HFF-Myc (cell line): ENCODE results near the gene DDRGK1.
"Not testable (repeated sequence)": the region's sequence is repeated elsewhere in the genome, so short reads cannot be mapped to it uniquely, and the experiment has no call there.

Experiments
- DNase-seq: peaks from one replicate; pipeline ENCODE4 v3.0.0-alpha.2; 2011; ENCODE audit warnings: low read depth; ENCODE audit errors: extremely low read depth
- H3K4me3 ChIP-seq: replicated peaks from 2 replicates; pipeline ENCODE4 v1.5.1; 2011; ENCODE audit warnings: low read depth, mild to moderate bottlenecking, control low read depth, low read length
- CTCF ChIP-seq: IDR thresholded peaks from 2 replicates; pipeline ENCODE4 v1.5.1; 2012; ENCODE audit warnings: mild to moderate bottlenecking, low read depth, low read length, control low read depth; ENCODE audit errors: missing control alignments

DDRGK1 gene

GRCh38 chr20:3183896-3184612, 20.4 kb downstream of the DDRGK1 start:
- TF ChIP-seq CTCF = no peak
- H3K4me3 ChIP-seq = no peak overlapping the region
- DNase-seq = no peak

GRCh38 chr20:3182429-3182828, 22.1 kb downstream of the DDRGK1 start:
- not testable (repeated sequence) for H3K4me3 ChIP-seq, DNase-seq

GRCh38 chr20:3181270-3181669, 23.2 kb downstream of the DDRGK1 start:
- TF ChIP-seq CTCF = no peak
- no peak overlapping the region for H3K4me3 ChIP-seq
- no peak for DNase-seq

- TF ChIP-seq CTCF = no peak
- no peak for DNase-seq
- H3K4me3 ChIP-seq = no peak overlapping the region
These were observed 24.2 kb downstream of the DDRGK1 start for GRCh38 chr20:3180319-3180718.

- no peak for TF ChIP-seq CTCF
- no peak overlapping the region for H3K4me3 ChIP-seq
- no peak for DNase-seq
These were observed 26.6 kb downstream of the DDRGK1 start for GRCh38 chr20:3177746-3178485.

- TF ChIP-seq CTCF = no peak
- H3K4me3 ChIP-seq = no peak overlapping the region
- no peak for DNase-seq
These were observed 29.2 kb downstream of the DDRGK1 start for GRCh38 chr20:3175270-3175669.

GRCh38 chr20:3174442-3175261, 29.8 kb downstream of the DDRGK1 start:
- DNase-seq = no peak
- no peak for TF ChIP-seq CTCF
- H3K4me3 ChIP-seq = peak overlapping the region; percentile 56
